ENCODE data around the gene CCS. TPM values are rescaled to one million over a fixed set of nuclear protein-coding genes. Genes with fewer than 3 reads are reported as not detected.

The CCS gene
- total and polyA plus RNA-seq, 9 of the 15 experiments (the other 6 are each of a cell fraction or from before 2014, with no cell fraction given) = 1.1 to 46.6 (median 26.8) TPM

DNA sequence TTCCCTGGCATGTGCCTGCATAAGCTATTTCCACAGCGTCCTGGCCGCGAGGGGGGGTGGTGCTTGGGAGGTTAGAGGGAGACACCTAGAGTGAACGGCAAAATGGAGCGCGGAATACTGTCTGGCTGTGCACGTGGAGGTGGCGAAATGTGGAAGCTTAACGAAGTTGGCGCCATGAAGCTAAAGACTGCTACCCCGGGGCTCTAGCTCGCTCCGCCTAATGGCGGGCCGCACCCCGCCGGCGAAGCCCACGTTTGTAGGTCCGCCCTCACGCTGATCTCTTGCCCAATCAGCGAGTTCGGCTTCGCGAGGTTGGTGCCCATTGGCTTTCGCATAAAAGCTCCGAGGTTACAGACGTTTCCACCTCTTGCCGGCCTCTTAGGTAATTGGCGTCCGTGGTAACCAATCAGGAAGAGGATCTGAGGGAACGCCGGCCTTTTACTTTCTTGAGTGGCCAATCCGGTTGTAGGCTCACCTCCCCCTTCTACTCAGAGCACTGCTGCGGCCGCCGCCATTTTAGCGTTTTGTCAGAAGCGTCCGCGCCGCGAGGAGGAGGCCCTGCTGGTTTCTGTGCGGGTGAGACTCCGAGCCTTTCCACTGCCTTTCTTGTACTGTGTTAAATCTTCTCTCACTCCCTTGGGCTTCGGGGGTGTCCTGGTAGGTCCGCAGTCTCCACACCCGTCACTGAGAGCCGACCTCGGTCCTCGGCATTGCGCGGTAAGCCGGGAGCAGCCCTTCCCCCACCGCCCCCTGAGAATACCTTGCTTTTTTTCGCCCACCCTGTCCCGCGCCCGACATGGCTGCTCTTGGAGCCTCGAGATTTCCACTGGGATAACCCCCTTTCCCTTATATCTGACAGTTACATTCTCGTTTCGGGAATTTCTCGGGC is 45.4 kb downstream of the CCS start, which contains the start of gene RBM4 (continued):
- TF ChIP-seq, protein P1, sequence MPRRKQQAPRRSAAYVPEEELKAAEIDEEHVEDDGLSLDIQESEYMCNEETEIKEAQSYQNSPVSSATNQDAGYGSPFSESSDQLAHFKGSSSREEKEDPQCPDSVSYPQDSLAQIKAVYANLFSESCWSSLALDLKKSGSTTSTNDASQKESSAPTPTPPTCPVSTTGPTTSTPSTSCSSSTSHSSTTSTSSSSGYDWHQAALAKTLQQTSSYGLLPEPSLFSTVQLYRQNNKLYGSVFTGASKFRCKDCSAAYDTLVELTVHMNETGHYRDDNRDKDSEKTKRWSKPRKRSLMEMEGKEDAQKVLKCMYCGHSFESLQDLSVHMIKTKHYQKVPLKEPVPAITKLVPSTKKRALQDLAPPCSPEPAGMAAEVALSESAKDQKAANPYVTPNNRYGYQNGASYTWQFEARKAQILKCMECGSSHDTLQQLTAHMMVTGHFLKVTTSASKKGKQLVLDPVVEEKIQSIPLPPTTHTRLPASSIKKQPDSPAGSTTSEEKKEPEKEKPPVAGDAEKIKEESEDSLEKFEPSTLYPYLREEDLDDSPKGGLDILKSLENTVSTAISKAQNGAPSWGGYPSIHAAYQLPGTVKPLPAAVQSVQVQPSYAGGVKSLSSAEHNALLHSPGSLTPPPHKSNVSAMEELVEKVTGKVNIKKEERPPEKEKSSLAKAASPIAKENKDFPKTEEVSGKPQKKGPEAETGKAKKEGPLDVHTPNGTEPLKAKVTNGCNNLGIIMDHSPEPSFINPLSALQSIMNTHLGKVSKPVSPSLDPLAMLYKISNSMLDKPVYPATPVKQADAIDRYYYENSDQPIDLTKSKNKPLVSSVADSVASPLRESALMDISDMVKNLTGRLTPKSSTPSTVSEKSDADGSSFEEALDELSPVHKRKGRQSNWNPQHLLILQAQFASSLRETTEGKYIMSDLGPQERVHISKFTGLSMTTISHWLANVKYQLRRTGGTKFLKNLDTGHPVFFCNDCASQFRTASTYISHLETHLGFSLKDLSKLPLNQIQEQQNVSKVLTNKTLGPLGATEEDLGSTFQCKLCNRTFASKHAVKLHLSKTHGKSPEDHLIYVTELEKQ (CRISPR knock-in tag; IDR thresholded peaks at IDR 0.05) = no peak
- TF ChIP-seq E2F3 (CRISPR knock-in tag; IDR thresholded peaks at IDR 0.05) = 0 out of 2 replicates have a peak, but pooled peaks have one; percentile 52
- TF ChIP-seq, protein P2, sequence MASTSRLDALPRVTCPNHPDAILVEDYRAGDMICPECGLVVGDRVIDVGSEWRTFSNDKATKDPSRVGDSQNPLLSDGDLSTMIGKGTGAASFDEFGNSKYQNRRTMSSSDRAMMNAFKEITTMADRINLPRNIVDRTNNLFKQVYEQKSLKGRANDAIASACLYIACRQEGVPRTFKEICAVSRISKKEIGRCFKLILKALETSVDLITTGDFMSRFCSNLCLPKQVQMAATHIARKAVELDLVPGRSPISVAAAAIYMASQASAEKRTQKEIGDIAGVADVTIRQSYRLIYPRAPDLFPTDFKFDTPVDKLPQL (IDR thresholded peaks at IDR 0.05; ENCODE audit: extremely low read depth, insufficient read length) = peak; percentile 5
- TF ChIP-seq, protein P3, sequence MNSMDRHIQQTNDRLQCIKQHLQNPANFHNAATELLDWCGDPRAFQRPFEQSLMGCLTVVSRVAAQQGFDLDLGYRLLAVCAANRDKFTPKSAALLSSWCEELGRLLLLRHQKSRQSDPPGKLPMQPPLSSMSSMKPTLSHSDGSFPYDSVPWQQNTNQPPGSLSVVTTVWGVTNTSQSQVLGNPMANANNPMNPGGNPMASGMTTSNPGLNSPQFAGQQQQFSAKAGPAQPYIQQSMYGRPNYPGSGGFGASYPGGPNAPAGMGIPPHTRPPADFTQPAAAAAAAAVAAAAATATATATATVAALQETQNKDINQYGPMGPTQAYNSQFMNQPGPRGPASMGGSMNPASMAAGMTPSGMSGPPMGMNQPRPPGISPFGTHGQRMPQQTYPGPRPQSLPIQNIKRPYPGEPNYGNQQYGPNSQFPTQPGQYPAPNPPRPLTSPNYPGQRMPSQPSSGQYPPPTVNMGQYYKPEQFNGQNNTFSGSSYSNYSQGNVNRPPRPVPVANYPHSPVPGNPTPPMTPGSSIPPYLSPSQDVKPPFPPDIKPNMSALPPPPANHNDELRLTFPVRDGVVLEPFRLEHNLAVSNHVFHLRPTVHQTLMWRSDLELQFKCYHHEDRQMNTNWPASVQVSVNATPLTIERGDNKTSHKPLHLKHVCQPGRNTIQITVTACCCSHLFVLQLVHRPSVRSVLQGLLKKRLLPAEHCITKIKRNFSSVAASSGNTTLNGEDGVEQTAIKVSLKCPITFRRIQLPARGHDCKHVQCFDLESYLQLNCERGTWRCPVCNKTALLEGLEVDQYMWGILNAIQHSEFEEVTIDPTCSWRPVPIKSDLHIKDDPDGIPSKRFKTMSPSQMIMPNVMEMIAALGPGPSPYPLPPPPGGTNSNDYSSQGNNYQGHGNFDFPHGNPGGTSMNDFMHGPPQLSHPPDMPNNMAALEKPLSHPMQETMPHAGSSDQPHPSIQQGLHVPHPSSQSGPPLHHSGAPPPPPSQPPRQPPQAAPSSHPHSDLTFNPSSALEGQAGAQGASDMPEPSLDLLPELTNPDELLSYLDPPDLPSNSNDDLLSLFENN (IDR thresholded peaks at IDR 0.05; ENCODE audit: low read depth in 2 of 2, low read length in 2 of 2) = no peak
- TF ChIP-seq CREBBP (IDR thresholded peaks at IDR 0.05; ENCODE audit: low read depth, low read length) = no peak
- peak; percentile 95 for TF ChIP-seq MBD2 (IDR thresholded peaks at IDR 0.05; ENCODE audit: borderline replicate concordance, low read depth)
- TF ChIP-seq, protein P4, sequence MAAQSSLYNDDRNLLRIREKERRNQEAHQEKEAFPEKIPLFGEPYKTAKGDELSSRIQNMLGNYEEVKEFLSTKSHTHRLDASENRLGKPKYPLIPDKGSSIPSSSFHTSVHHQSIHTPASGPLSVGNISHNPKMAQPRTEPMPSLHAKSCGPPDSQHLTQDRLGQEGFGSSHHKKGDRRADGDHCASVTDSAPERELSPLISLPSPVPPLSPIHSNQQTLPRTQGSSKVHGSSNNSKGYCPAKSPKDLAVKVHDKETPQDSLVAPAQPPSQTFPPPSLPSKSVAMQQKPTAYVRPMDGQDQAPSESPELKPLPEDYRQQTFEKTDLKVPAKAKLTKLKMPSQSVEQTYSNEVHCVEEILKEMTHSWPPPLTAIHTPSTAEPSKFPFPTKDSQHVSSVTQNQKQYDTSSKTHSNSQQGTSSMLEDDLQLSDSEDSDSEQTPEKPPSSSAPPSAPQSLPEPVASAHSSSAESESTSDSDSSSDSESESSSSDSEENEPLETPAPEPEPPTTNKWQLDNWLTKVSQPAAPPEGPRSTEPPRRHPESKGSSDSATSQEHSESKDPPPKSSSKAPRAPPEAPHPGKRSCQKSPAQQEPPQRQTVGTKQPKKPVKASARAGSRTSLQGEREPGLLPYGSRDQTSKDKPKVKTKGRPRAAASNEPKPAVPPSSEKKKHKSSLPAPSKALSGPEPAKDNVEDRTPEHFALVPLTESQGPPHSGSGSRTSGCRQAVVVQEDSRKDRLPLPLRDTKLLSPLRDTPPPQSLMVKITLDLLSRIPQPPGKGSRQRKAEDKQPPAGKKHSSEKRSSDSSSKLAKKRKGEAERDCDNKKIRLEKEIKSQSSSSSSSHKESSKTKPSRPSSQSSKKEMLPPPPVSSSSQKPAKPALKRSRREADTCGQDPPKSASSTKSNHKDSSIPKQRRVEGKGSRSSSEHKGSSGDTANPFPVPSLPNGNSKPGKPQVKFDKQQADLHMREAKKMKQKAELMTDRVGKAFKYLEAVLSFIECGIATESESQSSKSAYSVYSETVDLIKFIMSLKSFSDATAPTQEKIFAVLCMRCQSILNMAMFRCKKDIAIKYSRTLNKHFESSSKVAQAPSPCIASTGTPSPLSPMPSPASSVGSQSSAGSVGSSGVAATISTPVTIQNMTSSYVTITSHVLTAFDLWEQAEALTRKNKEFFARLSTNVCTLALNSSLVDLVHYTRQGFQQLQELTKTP (IDR thresholded peaks at IDR 0.05; ENCODE audit: low read depth in 1 of 2, partially characterized antibody in 2 of 2) = no peak
- TF ChIP-seq ETV5 (CRISPR knock-in tag; IDR thresholded peaks at IDR 0.05; ENCODE audit: low read depth) = no peak; the same call in 1 of the 2 replicates
